Spleen (tissue), 11 donors: ENCODE results near the gene RIMBP2. TPM values are rescaled to one million over a fixed set of nuclear protein-coding genes. Genes with fewer than 3 reads are reported as not detected.
A peak's percentile ranks its signal among the peaks of the same experiment; 100 is the strongest.
"Not testable (repeated sequence)": the region's sequence is repeated elsewhere in the genome, so short reads cannot be mapped to it uniquely, and the experiment has no call there.

Experiments
- DNase-seq: peaks from one replicate; pipeline ENCODE4 v3.0.0-alpha.2; 2020
- H3K27ac ChIP-seq, 8 donors: fragments of 200-600 bp; sonication (generic) in 7 of 8; 1 replicate in 4 of 8; 2 replicates in 4 of 8; pipeline versions ENCODE4 v1.5.0 to v1.8.0; 2016 to 2021; ENCODE audit warnings: inconsistent platforms in 4 of 8, mild to moderate bottlenecking in 4 of 8, moderate library complexity in 1 of 8
- H3K27me3 ChIP-seq, 7 donors: fragments of 200-600 bp; sonication (generic) in 6 of 7; replicated peaks in 1 of 7; 1 replicate in 4 of 7; 2 replicates in 3 of 7; pipeline versions ENCODE4 v1.5.0 to v1.8.0; 2016 to 2021; ENCODE audit warnings: inconsistent platforms in 3 of 7, mild to moderate bottlenecking in 1 of 7
- H3K36me3 ChIP-seq, 6 donors: fragments of 200-600 bp; sonication (generic) in 5 of 6; 1 replicate in 4 of 6; 2 replicates in 2 of 6; pipeline versions ENCODE4 v1.5.0 to v1.8.0; 2016 to 2021; ENCODE audit warnings: inconsistent platforms in 2 of 6
- H3K4me1 ChIP-seq, 6 donors: fragments of 200-600 bp; sonication (generic) in 5 of 6; 1 replicate in 3 of 6; 2 replicates in 3 of 6; pipeline versions ENCODE4 v1.5.0 to v1.8.0; 2016 to 2021; ENCODE audit warnings: inconsistent platforms in 3 of 6
- H3K4me3 ChIP-seq, 8 donors: fragments of 200-600 bp; sonication (generic) in 7 of 8; 1 replicate in 4 of 8; 2 replicates in 4 of 8; pipeline versions ENCODE4 v1.5.0 to v1.8.0; 2016 to 2021; ENCODE audit warnings: inconsistent platforms in 4 of 8, mild to moderate bottlenecking in 4 of 8, moderate library complexity in 2 of 8
- H3K9me3 ChIP-seq, 8 donors: fragments of 200-600 bp; sonication (generic) in 7 of 8; 1 replicate in 4 of 8; 2 replicates in 4 of 8; pipeline versions ENCODE4 v1.5.0 to v1.8.0; 2016 to 2021; ENCODE audit warnings: inconsistent platforms in 4 of 8
- POLR2A ChIP-seq, 3 donors: fragments of 450-650 bp; IDR thresholded peaks; one replicate each; pipeline ENCODE4 v1.5.1; 2017; ENCODE audit warnings: antibody characterized with exemption in 3 of 3, mild to moderate bottlenecking in 1 of 3
- POLR2AphosphoS5 ChIP-seq, 3 donors: sonication (generic); formaldehyde crosslinking; IDR thresholded peaks; one replicate each; pipeline ENCODE4 v1.5.1; 2017; ENCODE audit warnings: antibody characterized with exemption in 3 of 3
- WGBS, 5 donors: extraction: QIAGEN DNeasy Blood & Tissue Kit in 3 of 5; methylation state at CpG; one replicate each; pipeline versions ENCODE4 v1.1.5 to v1.1.7; 2013 to 2018; 5-methylcytosine and 5-hydroxymethylcytosine counted together
- intact Hi-C: fragments of 100-400 bp; cut with DNase I; formaldehyde crosslinking; loops from one replicate; pipeline ENCODE4 v1.15.0; 2023; ENCODE audit warnings: low total_unique reads
- polyA plus RNA-seq, 3 donors: library from polyadenylated mRNA; stranded (reverse); fragments of 200-250 nt; gene quantifications; one replicate each; pipeline ENCODE4 v1.2.1, GENCODE V29; 2013
- total RNA-seq, 7 donors: library from RNA; depleted of rRNA in 3 of 7; stranded (reverse); fragments of >200 nt in 3 of 7; fragmentation: NEBNext Ultra II Directional in 4 of 7; extraction: Animal tissue kit (Norgen Biotek cat#: 25700) in 4 of 7; gene quantifications; one replicate each; pipeline versions ENCODE4 v1.1.0 to v1.2.1, GENCODE V29; 2016 to 2021
- TF ChIP-seq, protein P1 (sequence below), 11 experiments: fragments of 200-600 bp in 7 of 11; fragments of 450-650 bp in 4 of 11; sonication (generic) in 4 of 11; IDR thresholded peaks in 8 of 11; conservative IDR thresholded peaks in 3 of 11; 1 replicate in 7 of 11; 2 replicates in 4 of 11; pipeline versions ENCODE4 v1.4.0 to v1.8.0; 2016 to 2021; ENCODE audit warnings: antibody characterized with exemption in 11 of 11, inconsistent platforms in 4 of 11, mild to moderate bottlenecking in 1 of 11
- donor health status: healthy with polysubstance abuse.
- donor health status: DM: no; HTN: no; CAD: no; lungs with moderate emphysema.
- donor health status: DM: no; HTN: no; CAD: no.
- donor health status: Bipolar disorder and iron deficiency.
- donor health status: healthy.
- donor health status: DM: no; HTN: no; CAD: no.
- donor health status: DM: yes; HTN: yes; CAD: no.

The RIMBP2 gene
- total and polyA plus RNA-seq, 10 donors = 0.05 to 5.2 (median 0.95) TPM

DNA sequence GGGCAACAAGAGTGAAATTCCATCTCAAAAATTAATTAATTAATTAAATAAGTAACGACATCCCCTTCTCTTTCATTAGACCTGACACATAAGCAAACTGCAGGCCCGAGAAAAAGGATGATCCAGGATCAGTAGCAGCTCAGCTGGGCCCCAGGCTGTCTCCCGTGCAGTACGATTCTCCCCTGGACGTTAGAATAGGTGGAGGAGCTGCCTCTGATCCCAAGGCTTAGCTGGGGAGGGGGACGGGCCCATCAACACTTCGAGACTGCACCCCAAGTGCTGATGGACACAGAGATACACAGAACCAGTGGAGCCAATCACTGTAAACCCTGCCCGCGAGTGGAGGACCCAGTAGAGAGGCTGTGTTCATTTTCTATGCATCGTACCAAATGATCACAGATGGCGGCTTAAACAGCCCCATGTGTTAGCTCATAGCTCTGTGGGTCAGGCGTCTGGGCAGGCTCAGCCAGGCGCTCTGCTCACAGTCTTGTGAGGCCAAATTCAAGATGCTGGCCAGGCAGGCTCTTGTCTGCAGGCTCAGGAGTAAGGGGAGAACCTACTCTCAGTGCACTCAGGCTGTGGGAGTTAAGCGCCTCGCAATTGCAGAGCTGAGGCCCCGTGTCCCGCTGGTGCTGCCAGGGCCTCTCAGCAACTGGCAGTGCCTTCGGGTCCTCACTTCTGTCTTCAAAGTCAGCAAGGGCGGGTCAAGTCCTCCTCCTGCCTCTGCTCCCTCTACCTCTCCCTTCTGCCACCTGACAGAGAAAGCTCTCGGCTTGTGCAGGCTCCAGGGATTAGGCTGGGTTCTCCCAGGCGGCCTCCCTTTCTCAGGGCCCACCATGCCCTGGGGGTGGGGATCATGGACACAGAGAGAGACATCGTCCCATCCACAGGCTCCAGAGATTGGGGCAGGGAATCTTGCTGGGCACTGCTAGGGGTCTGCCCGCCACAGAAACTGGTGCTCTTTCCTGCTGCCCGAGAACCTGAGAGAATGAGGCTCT lies 26.4 kb downstream of the RIMBP2 start:
- no peaks in the 10 kb centered on the region for H3K4me1 ChIP-seq
- intact Hi-C loops = no loop called here
- no peak overlapping the region for H3K4me3 ChIP-seq
- peaks cover 0 to 31% (median 0%) of the 10 kb centered on the region in 7 donors for H3K27me3 ChIP-seq
- DNase-seq = peak; percentile 57
- H3K9me3 ChIP-seq = no peaks in the 10 kb centered on the region
- TF ChIP-seq POLR2AphosphoS5 (IDR thresholded peaks at IDR 0.05) = no peak
- TF ChIP-seq, protein P1, sequence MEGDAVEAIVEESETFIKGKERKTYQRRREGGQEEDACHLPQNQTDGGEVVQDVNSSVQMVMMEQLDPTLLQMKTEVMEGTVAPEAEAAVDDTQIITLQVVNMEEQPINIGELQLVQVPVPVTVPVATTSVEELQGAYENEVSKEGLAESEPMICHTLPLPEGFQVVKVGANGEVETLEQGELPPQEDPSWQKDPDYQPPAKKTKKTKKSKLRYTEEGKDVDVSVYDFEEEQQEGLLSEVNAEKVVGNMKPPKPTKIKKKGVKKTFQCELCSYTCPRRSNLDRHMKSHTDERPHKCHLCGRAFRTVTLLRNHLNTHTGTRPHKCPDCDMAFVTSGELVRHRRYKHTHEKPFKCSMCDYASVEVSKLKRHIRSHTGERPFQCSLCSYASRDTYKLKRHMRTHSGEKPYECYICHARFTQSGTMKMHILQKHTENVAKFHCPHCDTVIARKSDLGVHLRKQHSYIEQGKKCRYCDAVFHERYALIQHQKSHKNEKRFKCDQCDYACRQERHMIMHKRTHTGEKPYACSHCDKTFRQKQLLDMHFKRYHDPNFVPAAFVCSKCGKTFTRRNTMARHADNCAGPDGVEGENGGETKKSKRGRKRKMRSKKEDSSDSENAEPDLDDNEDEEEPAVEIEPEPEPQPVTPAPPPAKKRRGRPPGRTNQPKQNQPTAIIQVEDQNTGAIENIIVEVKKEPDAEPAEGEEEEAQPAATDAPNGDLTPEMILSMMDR (IDR thresholded peaks at IDR 0.05 in 8 of 11, conservative IDR thresholded peaks at IDR 0.05 in 3 of 11) = no peak
- TF ChIP-seq POLR2A (IDR thresholded peaks at IDR 0.05) = no peak
- no peaks in the 10 kb centered on the region for H3K36me3 ChIP-seq
- H3K27ac ChIP-seq = no peak overlapping the region
- 86 to 91% (median 89%) methylated on average over 21 to 24 of the region's 24 CpGs for WGBS, 5 donors

DNA sequence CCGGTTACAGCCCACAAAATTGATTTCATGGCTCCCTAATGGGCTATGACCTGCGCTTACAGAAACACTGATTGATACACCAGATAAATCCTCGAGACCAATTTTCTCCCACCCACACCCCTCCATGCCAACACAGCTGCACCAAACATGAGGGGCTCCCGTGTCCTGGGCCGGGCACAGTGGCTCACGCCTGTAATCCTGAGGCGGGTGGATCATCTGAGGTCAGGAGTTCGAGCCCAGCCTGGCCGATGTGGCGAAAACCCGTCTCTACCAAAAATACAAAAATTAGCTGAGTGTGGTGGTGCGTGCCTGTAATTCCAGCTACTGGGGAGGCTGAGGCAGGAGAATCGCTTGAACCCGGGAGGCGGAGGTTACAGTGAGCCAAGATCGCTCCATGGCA lies 27.1 kb downstream of the RIMBP2 start:
- H3K9me3 ChIP-seq, H3K4me3 ChIP-seq, intact Hi-C loops, H3K27ac ChIP-seq, H3K4me1 ChIP-seq, H3K36me3 ChIP-seq: not testable (repeated sequence)
- 89 to 92% (median 90%) methylated on average over 16 of the region's 16 CpGs for WGBS, 5 donors
- H3K27me3 ChIP-seq = peaks cover 0 to 26% (median 0%) of the 10 kb centered on the region in 7 donors
- DNase-seq = peak; percentile 46

DNA sequence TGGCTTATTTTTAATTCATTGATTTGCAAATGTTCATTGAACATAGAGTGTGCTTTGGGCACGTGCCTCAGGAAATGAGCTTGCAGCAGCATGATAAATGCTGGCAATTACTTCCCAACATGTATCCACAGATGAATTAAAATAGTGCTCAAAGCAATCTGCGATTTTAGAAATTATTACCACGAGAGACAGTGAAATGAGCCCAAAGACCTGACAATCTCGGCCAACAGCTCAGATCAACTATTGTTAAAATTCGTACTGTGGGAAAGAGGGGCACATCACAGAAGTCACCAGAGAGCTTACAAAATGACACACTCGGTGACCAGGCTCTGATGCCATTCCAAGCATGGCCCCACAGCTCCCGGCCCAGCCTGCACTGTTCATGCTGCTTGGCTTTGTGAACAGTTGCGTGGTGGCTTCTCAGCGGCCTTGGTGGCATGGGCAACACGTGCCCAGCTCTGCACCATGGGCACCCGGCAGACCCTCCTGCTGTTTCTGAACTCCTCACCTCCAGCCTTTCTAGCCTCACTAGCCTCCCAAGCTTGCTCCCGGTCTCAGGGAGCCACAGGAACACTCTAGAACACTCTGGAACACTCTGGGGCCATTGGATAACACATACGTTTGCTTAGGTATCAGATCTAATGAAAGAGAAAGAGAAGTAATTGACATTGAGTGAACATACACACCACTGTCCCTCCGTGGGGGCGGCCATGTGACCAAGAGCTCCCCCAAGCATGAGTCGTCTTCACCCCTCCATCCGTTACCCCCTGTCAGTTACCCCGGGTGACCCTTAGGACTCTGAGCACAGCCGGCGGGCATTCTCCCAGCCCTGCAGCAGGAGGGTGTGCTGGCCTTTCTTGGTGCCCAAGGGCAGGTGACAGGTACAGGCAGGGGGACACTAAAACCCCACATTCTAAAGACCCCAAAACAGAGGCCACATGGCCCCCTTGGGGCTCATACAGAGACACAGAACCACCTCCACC lies 28.0 kb downstream of the RIMBP2 start:
- H3K9me3 ChIP-seq = no peaks in the 10 kb centered on the region
- intact Hi-C loops = no loop called here
- peaks cover 0 to 26% (median 0%) of the 10 kb centered on the region in 7 donors for H3K27me3 ChIP-seq
- H3K4me3 ChIP-seq = no peak overlapping the region
- H3K36me3 ChIP-seq = no peaks in the 10 kb centered on the region
- 73 to 87% (median 81%) methylated on average over 20 of the region's 20 CpGs for WGBS, 5 donors
- no peak overlapping the region for H3K27ac ChIP-seq
- H3K4me1 ChIP-seq = no peaks in the 10 kb centered on the region
- DNase-seq = peak; percentile 59
- TF ChIP-seq POLR2AphosphoS5 (IDR thresholded peaks at IDR 0.05) (no peak), POLR2A (IDR thresholded peaks at IDR 0.05) (no peak)
- TF ChIP-seq, protein P1 (IDR thresholded peaks at IDR 0.05 in 8 of 11, conservative IDR thresholded peaks at IDR 0.05 in 3 of 11) = no peak

DNA sequence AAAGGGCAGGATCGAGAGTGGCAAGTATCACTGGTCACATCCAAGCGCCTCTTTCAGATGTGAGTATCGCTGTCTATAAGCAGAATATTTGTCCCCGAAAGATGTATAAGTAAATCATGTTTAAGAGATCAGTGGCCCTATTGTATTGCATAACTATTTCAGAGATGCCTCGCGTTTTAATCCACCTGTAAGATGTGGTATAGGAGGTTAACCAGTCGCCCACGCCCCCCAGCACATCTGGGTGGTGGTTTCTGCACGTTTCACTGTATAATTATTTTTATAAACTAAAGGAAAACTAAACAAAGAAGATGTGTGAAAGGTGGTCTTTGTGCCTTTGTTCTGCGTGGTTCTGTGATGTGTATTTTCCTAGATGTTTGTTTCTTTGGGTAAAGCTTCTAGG lies 28.9 kb downstream of the RIMBP2 start:
- Histone ChIP-seq H3K4me3 (no peak overlapping the region), H3K27me3 (peaks cover 0 to 25% (median 0%) of the 10 kb centered on the region in 7 donors), H3K36me3 (no peaks in the 10 kb centered on the region), H3K27ac (no peak overlapping the region), H3K9me3 (no peaks in the 10 kb centered on the region), H3K4me1 (no peaks in the 10 kb centered on the region)
- 63 to 74% (median 71%) methylated on average over 10 of the region's 10 CpGs for WGBS, 5 donors
- TF ChIP-seq POLR2A (IDR thresholded peaks at IDR 0.05) (no peak), POLR2AphosphoS5 (IDR thresholded peaks at IDR 0.05) (no peak)
- TF ChIP-seq, protein P1 (IDR thresholded peaks at IDR 0.05 in 8 of 11, conservative IDR thresholded peaks at IDR 0.05 in 3 of 11) = no peak
- DNase-seq = no peak
- intact Hi-C loops = no loop called here
